GM18526 (cell line): ENCODE measurements around the gene CRISPLD2.

ENCODE experiments used
- POLR2A ChIP-seq: IDR thresholded peaks from 3 replicates; pipeline ENCODE4 v1.6.1; 2011; ENCODE audit not compliant: insufficient read length; ENCODE audit errors: extremely low read depth

CRISPLD2 gene

DNA sequence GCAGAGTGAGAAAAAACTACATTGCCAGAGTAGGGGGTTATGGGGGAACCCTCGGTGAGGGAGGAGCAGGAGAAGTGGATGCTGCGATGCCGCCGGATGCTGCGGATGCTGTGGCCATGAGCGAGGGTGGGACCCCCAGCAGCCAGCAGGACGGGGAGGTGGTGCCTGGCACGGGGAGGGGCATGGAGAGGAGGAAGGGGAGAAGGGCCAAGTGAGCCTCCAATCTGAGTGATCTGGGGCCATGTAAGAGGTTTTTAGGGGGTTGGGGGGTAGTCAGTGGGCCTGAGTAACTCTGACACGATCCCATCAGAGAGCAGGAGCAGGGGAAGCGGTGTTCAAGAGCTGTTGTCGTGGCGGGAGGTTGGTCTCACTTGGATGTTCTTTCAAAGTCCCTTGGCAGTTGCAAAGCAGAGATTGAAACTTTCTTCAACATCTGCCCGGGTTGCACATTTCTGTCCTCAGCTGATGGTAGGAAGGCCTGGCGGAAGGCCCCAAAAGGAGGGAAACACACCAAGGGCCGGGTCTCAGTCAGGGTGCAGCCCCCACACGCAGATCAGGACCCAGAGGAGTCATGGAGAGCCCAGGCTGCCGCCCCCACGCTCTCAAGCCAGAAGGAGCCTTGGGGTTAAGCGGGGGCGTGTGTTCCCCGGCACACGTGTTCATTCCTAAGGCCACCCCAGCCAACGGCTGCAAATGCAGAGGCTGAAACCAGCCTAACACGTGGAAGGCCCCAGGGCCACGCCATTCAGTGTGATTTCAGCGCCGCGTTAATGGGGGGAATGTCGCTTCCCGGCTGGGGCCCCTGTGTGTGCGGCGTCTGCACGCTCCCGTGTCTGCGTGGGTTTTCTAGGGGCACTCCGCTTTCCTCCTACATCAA, 109.9 kb downstream of the CRISPLD2 start:
- no peak for TF ChIP-seq POLR2A

GRCh38 chr16:84930298-84931106, 110.7 kb downstream of the CRISPLD2 start:
- TF ChIP-seq POLR2A = no peak

GRCh38 chr16:84931107-84931494, 111.3 kb downstream of the CRISPLD2 start:
- no peak for TF ChIP-seq POLR2A

GRCh38 chr16:84931506-84931905, 111.7 kb downstream of the CRISPLD2 start:
- no peak for TF ChIP-seq POLR2A

GRCh38 chr16:84932681-84933080, 112.9 kb downstream of the CRISPLD2 start:
- no peak for TF ChIP-seq POLR2A

- TF ChIP-seq POLR2A = no peak
Observed at GRCh38 chr16:84933774-84934631, 114.2 kb downstream of the CRISPLD2 start.

GRCh38 chr16:84937196-84938005, 117.6 kb downstream of the CRISPLD2 start:
- no peak for TF ChIP-seq POLR2A

DNA sequence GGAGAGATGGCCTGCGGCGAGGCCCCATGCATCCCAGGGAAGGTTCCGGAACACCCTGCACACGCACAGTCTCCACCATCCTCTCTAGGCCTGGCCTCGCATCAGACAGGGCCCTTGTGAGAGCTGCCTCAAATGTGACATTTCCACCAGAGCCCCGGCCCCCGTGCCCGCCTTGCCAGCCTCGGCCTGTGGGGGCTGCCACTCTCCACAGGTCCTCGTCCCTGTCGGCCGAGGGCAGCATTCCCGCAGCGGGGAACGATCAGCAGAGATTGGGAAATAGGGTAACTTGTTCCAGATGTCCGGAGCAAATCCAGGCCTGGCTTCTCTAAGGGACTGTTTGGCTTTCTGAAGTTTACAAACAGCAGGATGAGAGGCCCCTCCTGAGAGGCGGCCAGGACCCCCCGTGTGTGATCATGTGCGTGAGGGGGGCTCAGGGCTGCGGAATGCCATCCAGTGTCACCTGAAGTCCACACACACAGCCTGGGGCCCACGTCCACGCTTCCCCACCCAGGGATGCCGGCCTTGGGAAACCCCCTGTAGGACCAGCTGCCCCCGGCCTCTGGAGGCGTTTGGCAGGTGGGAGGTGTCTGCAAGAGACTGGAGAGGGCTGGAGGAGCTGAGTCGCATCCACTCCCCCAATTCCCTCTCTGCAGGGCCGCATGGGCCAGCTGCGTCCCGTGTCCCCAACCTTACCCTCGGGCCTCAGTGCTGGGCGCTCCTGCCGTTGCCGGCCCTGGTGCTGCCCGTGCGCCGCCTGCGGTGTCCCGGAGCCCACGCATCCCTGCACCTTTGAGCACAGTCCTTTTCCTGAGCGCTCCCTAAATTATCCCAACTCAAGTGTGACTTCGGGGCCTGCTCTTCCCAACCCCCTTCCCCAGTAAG, 121.1 kb downstream of the CRISPLD2 start:
- no peak for TF ChIP-seq POLR2A

DNA sequence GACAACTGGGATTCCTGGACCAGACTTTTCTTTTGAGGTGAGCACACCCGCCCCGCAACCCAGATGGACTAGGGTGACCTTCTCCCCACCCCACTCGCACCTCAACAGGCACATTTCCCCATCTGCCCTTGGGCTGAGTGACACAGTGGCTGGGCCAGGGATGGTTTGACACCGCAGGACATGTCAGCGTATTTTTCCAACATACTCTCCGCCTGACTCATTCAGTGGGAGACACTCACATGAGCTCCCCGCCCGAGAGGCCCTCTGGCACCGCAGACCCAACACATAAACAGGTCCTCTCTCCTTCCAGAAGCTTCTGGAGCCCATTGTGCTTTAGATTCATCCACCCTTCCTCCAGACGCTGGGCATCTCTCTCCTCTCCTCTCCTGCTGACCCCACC, 122.1 kb downstream of the CRISPLD2 start:
- TF ChIP-seq POLR2A = no peak

DNA sequence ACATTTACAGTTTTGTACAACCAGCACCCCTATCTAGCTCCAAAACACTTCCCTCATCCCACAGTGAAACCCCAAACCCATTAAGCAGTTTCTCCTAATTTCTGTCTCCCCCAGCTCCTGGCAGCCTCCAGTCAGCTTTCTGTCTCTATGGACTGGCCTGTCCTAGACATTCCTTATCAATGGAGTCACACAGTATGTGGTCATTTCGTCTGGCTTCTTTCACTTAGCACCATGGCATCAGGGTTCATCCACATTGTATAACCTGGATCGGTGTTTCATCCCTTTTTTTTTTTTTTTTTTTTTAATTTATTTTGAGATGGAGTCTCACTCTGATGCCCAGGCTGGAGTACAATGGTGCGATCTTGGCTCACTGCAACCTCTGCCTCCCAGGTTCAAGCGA, 123.0 kb downstream of the CRISPLD2 start:
- TF ChIP-seq POLR2A = no peak

DNA sequence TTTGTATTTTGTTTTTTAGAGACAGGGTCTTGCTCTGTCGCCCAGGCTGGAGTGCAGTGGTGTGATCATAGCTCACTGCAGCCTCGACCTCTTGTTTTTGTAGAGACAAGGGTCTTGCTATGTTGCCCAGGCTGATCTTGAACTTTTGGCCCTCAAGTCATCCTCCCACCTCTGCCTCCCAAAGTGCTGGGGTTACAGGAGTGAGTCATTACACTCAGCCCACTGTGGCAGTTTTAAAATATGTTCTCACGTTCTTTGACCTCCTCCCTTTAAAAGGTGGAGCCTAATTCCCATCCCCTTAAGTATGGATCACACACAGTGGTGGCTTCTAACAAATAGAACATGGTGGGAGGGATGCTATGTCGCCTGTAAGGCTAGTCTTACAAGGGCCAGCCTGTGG, 123.8 kb downstream of the CRISPLD2 start:
- no peak for TF ChIP-seq POLR2A

GRCh38 chr16:84947022-84947421, 127.2 kb downstream of the CRISPLD2 start:
- TF ChIP-seq POLR2A = no peak

DNA sequence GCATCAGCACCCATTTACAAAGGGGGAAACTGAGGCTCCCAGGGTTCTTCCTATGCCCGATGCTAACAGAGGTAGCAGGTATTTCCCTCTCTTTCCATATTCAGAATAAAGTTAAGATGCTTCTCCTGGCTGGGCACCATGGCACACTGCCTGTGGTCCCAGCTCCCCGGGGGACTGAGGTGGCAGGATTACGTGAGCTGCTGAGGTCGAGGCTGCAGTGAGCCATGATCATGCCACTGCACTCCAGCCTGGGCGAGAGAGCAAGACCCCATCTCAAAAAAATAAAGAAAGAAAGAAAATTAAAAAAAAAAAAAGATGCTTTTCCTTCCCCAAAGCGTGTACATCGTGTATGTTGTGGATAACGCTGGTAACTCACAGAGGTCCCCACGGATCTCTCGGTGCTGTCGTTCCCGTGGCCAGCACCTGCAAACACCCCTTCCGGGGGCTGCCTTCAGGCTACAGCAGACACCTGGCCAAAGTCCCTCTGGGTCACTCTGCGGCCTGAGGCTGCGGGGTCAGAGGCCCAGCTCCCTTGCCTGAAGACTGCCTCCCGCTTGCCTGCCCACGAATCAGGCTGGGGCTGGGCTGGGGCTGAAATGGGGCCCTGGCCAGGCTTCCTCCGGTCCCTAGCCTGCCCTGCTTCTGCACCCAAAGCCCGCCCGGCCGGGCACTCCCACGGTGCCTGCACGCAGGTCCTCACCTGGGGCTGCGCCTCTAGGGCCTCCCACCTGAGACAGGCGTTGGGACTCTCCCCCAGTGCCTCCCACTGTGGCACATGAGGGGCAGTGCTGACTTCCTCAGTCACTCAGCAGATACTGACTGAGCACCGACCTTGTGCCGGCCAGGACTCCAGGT, 128.4 kb downstream of the CRISPLD2 start:
- TF ChIP-seq POLR2A = no peak
